ENCODE data around the gene WFDC2.

Gene WFDC2

GRCh38 chr20:45518282-45518681 is 48.7 kb downstream of the WFDC2 start:
- no peak for TF ChIP-seq CTCF (IDR thresholded peaks at IDR 0.05; ENCODE audit: extremely low read depth, insufficient read depth, missing control alignments)
- in situ Hi-C loops (cut with MboI; ENCODE audit: low pct_unique_long_range_greater_than_20kb, low sequenced_read_pairs, unreplicated experiment), result no loop called here
- no peak for DNase-seq (ENCODE audit: low spot score)

- in situ Hi-C loops (cut with MboI; ENCODE audit: low pct_unique_long_range_greater_than_20kb, low sequenced_read_pairs, unreplicated experiment), result no loop called here
- no peak for DNase-seq (ENCODE audit: low spot score)
- no peak for TF ChIP-seq CTCF (IDR thresholded peaks at IDR 0.05; ENCODE audit: extremely low read depth, insufficient read depth, missing control alignments)
These were observed 54.3 kb downstream of the WFDC2 start for GRCh38 chr20:45523821-45524220.

- no peak for DNase-seq (ENCODE audit: low spot score)
- TF ChIP-seq CTCF (IDR thresholded peaks at IDR 0.05; ENCODE audit: extremely low read depth, insufficient read depth, missing control alignments), result no peak
- in situ Hi-C loops (cut with MboI; ENCODE audit: low pct_unique_long_range_greater_than_20kb, low sequenced_read_pairs, unreplicated experiment), result no loop called here
These were observed 57.7 kb downstream of the WFDC2 start for GRCh38 chr20:45527294-45527693.
